Eye (tissue), 1 donor: Measurements from ENCODE around the gene PDE4D.

Experiments used
- DNase-seq: peaks from one replicate; pipeline ENCODE4 v3.0.0-alpha.2; 2015

PDE4D gene

GRCh38 chr5:59123595-59124561, 769.6 kb downstream of the PDE4D start:
- no peak for DNase-seq

- DNase-seq: no peak
Observed at GRCh38 chr5:59119480-59119879, 774.0 kb downstream of the PDE4D start.

- DNase-seq: no peak
Observed at GRCh38 chr5:59117320-59117719, 776.2 kb downstream of the PDE4D start.

- DNase-seq: peak; percentile 47
Observed at GRCh38 chr5:59116231-59116865, 777.2 kb downstream of the PDE4D start.

GRCh38 chr5:59115345-59115744, 778.2 kb downstream of the PDE4D start:
- no peak for DNase-seq

- DNase-seq: no peak
Observed at GRCh38 chr5:59109383-59109782, 784.1 kb downstream of the PDE4D start.

- no peak for DNase-seq
Observed at GRCh38 chr5:59107692-59108091, 785.8 kb downstream of the PDE4D start.

DNA sequence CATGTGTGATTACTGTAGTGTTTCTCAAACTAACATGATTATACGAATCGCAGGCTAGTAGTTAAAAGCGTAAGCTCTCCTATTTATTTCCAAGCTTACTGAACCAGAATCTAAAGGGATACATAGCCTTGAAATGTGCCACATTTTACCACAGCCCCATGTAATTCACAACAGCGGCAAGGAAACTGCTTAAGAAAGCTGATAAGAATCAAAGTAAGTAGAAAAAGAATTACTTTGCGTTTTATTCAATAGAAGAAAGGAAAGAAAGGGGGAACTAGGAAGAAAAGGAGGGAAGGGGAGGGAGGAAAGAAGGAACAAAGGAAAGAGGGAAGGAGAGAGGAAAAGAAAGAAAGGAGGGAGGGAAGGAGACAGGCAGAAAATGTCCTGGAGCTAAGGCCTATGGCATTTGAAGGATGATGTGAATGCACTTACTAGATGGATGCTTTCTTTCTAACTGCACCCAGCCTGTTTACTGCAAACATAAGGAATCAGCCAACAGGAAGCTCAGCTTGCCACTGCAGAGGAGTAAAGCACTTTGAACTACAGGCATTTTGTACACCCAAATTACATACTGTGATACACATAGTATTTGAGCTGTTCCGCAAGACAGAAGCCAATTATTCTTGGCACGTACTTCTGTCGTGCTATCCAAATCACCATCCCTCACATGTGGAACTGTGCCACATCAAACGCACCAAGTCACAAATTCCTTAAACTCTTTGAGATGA, 789.0 kb downstream of the PDE4D start:
- peak; percentile 45 for DNase-seq

- DNase-seq: no peak
Observed at GRCh38 chr5:59103303-59103702, 790.2 kb downstream of the PDE4D start.

DNA sequence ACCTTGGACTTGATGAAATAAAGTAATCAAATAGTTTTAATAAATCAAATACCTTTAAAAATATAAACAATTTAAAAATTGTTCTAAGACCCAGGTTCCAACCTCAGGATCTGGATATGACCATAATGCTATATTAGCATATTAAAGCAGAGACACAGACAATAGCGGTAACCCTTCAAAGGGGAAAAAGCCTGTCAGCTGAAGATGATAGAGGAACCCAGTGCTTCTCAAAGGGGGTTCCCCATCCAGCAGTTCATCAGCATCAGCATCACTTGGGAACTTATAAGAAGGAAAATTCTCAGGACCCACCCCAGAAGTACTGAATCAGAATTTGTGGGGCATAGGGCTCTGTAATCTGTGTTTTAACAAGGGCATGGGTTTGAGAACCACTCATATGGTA, 791.1 kb downstream of the PDE4D start:
- DNase-seq: no peak

DNA sequence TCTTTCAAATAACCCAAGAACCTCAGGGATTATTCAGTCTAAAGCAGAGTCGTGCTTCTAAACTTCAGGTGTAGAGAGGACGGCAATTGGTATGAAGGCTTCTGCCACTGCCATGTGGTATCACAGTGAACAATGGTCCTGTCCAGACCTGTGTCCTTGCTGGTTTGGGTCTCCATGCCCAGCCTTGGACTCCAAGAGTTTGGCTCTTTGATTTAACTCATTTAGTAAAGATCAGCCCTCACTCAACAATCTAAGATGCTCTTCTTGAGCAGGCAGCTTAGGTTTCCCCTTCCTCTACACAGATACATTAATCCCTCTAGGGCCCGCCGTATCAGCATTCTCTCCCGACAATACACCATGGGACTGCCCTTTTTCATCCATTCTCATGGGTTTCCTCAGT, 792.7 kb downstream of the PDE4D start:
- DNase-seq: no peak

DNA sequence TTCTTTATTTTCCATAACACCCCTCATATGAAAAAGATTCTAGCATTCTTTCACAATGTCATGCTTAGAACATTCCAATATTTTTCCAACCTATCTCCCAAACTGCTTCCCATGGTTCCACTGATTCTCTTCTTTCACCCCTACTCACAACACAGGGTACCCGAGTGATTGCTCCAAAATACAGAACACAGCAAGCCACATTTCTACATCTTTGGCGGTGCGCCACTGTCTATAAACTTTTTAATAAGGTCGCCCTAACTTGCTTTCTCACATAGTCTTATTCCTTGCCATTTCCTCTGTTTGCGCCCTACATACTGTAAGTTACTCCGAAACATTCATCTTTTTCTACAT, 793.6 kb downstream of the PDE4D start:
- DNase-seq: no peak

- no peak for DNase-seq
Observed at GRCh38 chr5:59099270-59099994, 794.1 kb downstream of the PDE4D start.

GRCh38 chr5:59098743-59099142, 794.8 kb downstream of the PDE4D start:
- DNase-seq: no peak

- DNase-seq: no peak
Observed at GRCh38 chr5:59097712-59098111, 795.8 kb downstream of the PDE4D start.

GRCh38 chr5:59097116-59097515, 796.4 kb downstream of the PDE4D start:
- DNase-seq: no peak

DNA sequence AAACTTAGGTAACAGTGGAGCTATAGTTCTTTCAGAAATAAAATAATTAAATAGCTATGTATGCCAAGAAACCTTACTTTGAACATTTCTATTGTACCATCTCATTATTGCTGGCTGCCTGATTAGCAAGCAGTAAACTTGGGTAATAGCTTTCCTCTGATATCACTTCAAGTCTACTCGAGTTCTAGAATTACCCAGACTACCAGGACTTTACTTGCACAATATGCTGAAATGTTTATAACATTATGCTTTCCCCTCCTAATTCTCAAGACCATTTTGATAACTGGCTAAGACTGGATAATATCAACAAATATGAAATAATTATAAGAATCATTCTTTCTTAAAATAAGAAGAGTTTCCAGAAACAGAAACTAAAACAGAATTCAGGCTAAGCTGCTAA, 798.0 kb downstream of the PDE4D start:
- no peak for DNase-seq

DNA sequence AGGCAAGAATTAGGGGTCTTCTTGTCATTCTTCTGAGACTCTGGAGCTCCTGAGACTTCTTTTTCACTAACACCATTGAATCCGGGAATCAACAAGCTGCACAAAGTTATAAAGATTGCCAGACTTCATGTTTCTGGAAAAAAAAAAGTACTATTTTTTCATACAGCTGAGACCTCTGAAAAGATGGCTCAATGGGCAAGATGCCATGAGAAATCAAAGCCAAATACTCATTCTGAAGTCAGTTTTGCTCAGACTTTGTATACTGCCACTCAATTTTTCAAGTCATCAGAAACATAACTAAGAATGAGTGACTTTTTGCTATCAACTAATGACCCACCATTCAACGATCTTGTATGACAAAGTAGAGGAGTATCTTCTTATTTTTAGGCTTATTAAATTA, 798.7 kb downstream of the PDE4D start:
- no peak for DNase-seq

- no peak for DNase-seq
Observed at GRCh38 chr5:59093329-59093728, 800.2 kb downstream of the PDE4D start.

DNA sequence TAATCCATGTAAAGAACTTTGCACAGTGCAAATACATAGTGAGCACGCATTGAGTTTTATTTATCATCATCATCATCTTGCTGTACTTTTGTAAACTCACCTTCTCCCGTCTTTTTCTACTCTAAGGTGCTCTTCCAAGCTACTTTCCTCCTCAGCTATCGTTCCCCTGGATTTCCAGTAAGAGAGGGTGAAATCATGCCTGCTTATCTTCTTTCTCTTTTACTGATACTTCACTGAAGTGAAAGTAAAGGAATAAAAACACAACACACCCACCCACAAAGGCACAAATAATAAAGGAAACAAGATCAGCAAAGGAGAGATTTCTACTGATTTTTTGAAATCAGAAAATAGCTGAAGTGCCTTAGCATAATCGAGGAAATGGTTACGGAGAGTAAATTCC, 800.8 kb downstream of the PDE4D start:
- no peak for DNase-seq

DNA sequence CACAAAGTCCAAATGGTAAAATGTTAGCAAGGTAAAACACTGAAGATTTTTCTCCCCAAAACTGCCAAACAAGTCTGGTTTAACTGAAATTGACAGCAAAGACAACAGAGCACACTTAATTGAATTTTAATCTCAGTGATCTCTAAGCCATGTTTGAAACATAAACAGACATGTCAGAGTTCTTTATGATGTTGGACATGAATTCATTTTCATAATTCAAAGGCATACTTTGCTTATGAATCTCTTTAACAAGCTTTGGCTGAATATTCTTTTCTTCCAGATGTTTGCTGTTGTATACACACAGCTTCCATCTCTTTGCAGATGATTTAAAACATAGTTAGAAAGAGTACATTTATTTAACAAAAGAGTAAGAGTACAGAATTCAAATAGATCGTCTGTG, 801.6 kb downstream of the PDE4D start:
- DNase-seq: no peak

DNA sequence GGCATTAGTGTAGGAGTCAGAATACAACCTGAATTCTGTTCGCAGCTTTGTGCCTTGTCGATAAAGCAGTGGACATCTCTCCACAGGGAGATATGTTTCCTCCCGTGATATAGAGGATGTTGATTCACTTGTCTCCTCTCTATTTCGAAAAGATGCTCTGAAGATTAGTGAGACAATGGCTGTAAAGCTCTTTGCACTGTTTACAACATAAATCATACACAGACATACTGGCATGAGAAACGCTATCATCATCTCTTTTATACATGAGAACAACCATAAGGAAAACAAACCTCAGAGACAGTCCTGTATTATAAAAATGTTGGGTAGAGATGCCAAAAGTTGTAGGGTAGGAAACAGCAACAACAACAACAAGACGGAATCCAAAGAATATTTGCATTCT, 803.2 kb downstream of the PDE4D start:
- DNase-seq: no peak

GRCh38 chr5:59089767-59090166, 803.8 kb downstream of the PDE4D start:
- no peak for DNase-seq
